B cell (primary cell): ENCODE results near the gene C1orf198. TPM values are rescaled to one million over a fixed set of nuclear protein-coding genes. Genes with fewer than 3 reads are reported as not detected.

Experiments
- ATAC-seq: fragments of 200-7000 bp; cut with Tn5 transposase; one replicate; pipeline ENCODE4 v1.10.0; 2021; ENCODE audit warnings: low read depth, mild to moderate bottlenecking, moderate number of reproducible peaks, moderate library complexity
- CTCF ChIA-PET: fragments of 350-600 bp; sonication (Branson Sonifier 250); formaldehyde crosslinking; loops from one replicate; lab custom pipeline; 2021; ENCODE audit warnings: antibody characterized with exemption, inconsistent platforms; lab: Charles Lee
- POLR2A ChIA-PET: fragments of 350-600 bp; sonication (Branson Sonifier 250); formaldehyde crosslinking; loops from one replicate; lab custom pipeline; 2021; ENCODE audit warnings: antibody characterized with exemption; lab: Charles Lee
- DNase-seq: peaks from one replicate; pipeline ENCODE4 v3.0.0; 2013
- H2AFZ ChIP-seq: 2 replicates; pipeline ENCODE4 v1.6.1; 2012; ENCODE audit warnings: mild to moderate bottlenecking, low read depth, low read length; ENCODE audit not compliant: insufficient read depth, poor library complexity, severe bottlenecking
- H3K27ac ChIP-seq, 2 donors: 1 replicate in 1 of 2; 2 replicates in 1 of 2; pipeline ENCODE4 v1.5.1; 2012 to 2013; ENCODE audit warnings: low read length in 2 of 2, mild to moderate bottlenecking in 2 of 2, moderate library complexity in 1 of 2
- H3K27me3 ChIP-seq, 4 experiments: fragments of 200-600 bp in 1 of 4; sonication (generic) in 1 of 4; replicated peaks in 1 of 4; 1 replicate in 2 of 4; 2 replicates in 2 of 4; pipeline versions ENCODE4 v1.6.1 to v1.7.0; 2013 to 2016; ENCODE audit warnings: low read length in 3 of 4, mild to moderate bottlenecking in 2 of 4, mixed read lengths in 1 of 4, moderate library complexity in 1 of 4; ENCODE audit not compliant: insufficient read depth in 4 of 4, control insufficient read depth in 3 of 4; ENCODE audit errors: control extremely low read depth in 1 of 4
- H3K36me3 ChIP-seq, 2 experiments: replicated peaks in 1 of 2; 1 replicate in 1 of 2; 2 replicates in 1 of 2; pipeline versions ENCODE4 v1.6.1 to v1.7.1; 2013; ENCODE audit warnings: low read length in 1 of 2; ENCODE audit not compliant: insufficient read depth in 2 of 2, control insufficient read depth in 1 of 2; ENCODE audit errors: control extremely low read depth in 1 of 2, extremely low read depth in 1 of 2
- H3K4me1 ChIP-seq, 2 donors: fragments of 200-600 bp in 1 of 2; sonication (generic) in 1 of 2; 1 replicate in 1 of 2; 2 replicates in 1 of 2; pipeline versions ENCODE4 v1.5.1 to v1.6.1; 2013 to 2017; ENCODE audit warnings: low read length in 2 of 2; ENCODE audit not compliant: control insufficient read depth in 2 of 2, insufficient read depth in 2 of 2
- H3K4me2 ChIP-seq: replicated peaks from 2 replicates; pipeline ENCODE3; 2012; ENCODE audit warnings: mild to moderate bottlenecking, low read depth, low read length; ENCODE audit not compliant: poor library complexity, severe bottlenecking
- H3K4me3 ChIP-seq, 5 experiments: fragments of 200-600 bp in 1 of 5; sonication (generic) in 1 of 5; 1 replicate in 3 of 5; 2 replicates in 2 of 5; pipeline versions ENCODE4 v1.5.1 to v1.7.0; 2011 to 2016; ENCODE audit warnings: low read length in 4 of 5, mild to moderate bottlenecking in 4 of 5, low read depth in 2 of 5, control low read depth in 1 of 5, moderate library complexity in 1 of 5; ENCODE audit not compliant: insufficient read depth in 1 of 5; ENCODE audit errors: control extremely low read depth in 1 of 5, extremely low read depth in 1 of 5
- H3K79me2 ChIP-seq: fragments of 200-600 bp; sonication (generic); one replicate; pipeline ENCODE4 v1.6.0; 2016; ENCODE audit warnings: low read length; ENCODE audit not compliant: control insufficient read depth, insufficient read depth
- H3K9ac ChIP-seq: fragments of 200-600 bp; sonication (generic); 2 replicates; pipeline ENCODE4 v1.6.1; 2017; ENCODE audit warnings: mild to moderate bottlenecking, low read length, moderate library complexity
- H3K9me3 ChIP-seq, 3 donors: one replicate each; pipeline versions ENCODE4 v1.6.1 to v1.7.1; 2013; ENCODE audit warnings: low read length in 2 of 3; ENCODE audit not compliant: control insufficient read depth in 2 of 3, insufficient read depth in 1 of 3; ENCODE audit errors: control extremely low read depth in 1 of 3
- H4K20me1 ChIP-seq: 2 replicates; pipeline ENCODE4 v1.6.0; 2012; ENCODE audit warnings: mild to moderate bottlenecking, low read length; ENCODE audit not compliant: insufficient read depth, control insufficient read depth, poor library complexity, severe bottlenecking
- H3K27ac Mint-ChIP-seq: one replicate; pipeline ENCODE4 v1.8.0; 2021; ENCODE audit warnings: mixed read lengths
- H3K27me3 Mint-ChIP-seq: one replicate; pipeline ENCODE4 v1.8.0; 2021; ENCODE audit warnings: mixed read lengths
- H3K4me1 Mint-ChIP-seq: one replicate; pipeline ENCODE4 v1.8.0; 2021; ENCODE audit warnings: mixed read lengths
- H3K4me3 Mint-ChIP-seq: one replicate; pipeline ENCODE4 v1.8.0; 2021; ENCODE audit warnings: mixed read lengths
- H3K9me3 Mint-ChIP-seq: one replicate; pipeline ENCODE4 v1.8.0; 2022; ENCODE audit warnings: mixed read lengths; ENCODE audit not compliant: insufficient read depth
- CTCF ChIP-seq: fragments of 200-600 bp; IDR thresholded peaks from one replicate; pipeline ENCODE4 v1.8.0; 2022; ENCODE audit warnings: antibody characterized with exemption, mild to moderate bottlenecking
- EZH2 ChIP-seq: IDR thresholded peaks from 2 replicates; pipeline ENCODE4 v1.6.1; 2012; ENCODE audit warnings: borderline replicate concordance, low read depth, mild to moderate bottlenecking, moderate library complexity, low read length; ENCODE audit not compliant: insufficient read depth, poor library complexity, severe bottlenecking
- WGBS: methylation state at CpG from one replicate; pipeline ENCODE4 v1.1.5; 2013; ENCODE audit warnings: missing lambda C conversion rate; ENCODE audit not compliant: insufficient coverage; 5-methylcytosine and 5-hydroxymethylcytosine counted together
- intact Hi-C: fragments of 100-400 bp; cut with micrococcal nuclease; formaldehyde crosslinking; loops from one replicate; pipeline ENCODE4 v1.10.0; 2022
- polyA plus RNA-seq: library from polyadenylated mRNA; depleted of rRNA; stranded (reverse); fragments of >200 nt; gene quantifications from 2 replicates; pipeline ENCODE4 v1.2.3, GENCODE V29; 2012
- total RNA-seq, 2 donors: library from RNA; stranded (reverse); fragments of 120-200 nt in 1 of 2; gene quantifications; 1 replicate in 1 of 2; 2 replicates in 1 of 2; pipeline versions ENCODE4 v1.2.3 to v1.2.4, GENCODE V29; 2013 to 2022

C1orf198 gene
- total and polyA plus RNA-seq, 2 donors (not counting 1 experiment from before 2014, with no cell fraction given), result 1.0 to 6.6 TPM

- TF ChIP-seq CTCF (no peak), EZH2 (no peak)
- H2AFZ ChIP-seq, result no peak overlapping the region
- no peaks in the 10 kb centered on the region for H3K4me1 Mint-ChIP-seq
- no peaks in the 10 kb centered on the region for H4K20me1 ChIP-seq
- intact Hi-C loops, result no loop called here
- ChIA-PET POLR2A (no interaction called here), CTCF (interaction anchor here (1.1 kb wide), 1 partner anchor 13 kb away, joined by 3 read pairs; no protein-coding TSS in a partner anchor)
- H3K4me1 ChIP-seq, result no peaks in the 10 kb centered on the region
- 98% methylated on average over 22 of the region's 22 CpGs for WGBS
- H3K79me2 ChIP-seq, result no peaks in the 10 kb centered on the region
- DNase-seq (no peak), ATAC-seq (no peak)
- H3K27ac ChIP-seq, result no peak overlapping the region
- H3K4me3 Mint-ChIP-seq, result no peak overlapping the region
- H3K9me3 ChIP-seq, result peaks cover 0 to 2% (median 0%) of the 10 kb centered on the region in 3 donors
- H3K27me3 ChIP-seq, result no peaks in the 10 kb centered on the region
- peaks cover 2 to 37% of the 10 kb centered on the region in 2 experiments for H3K36me3 ChIP-seq
- H3K9ac ChIP-seq, result no peak overlapping the region
- H3K27me3 Mint-ChIP-seq, result no peaks in the 10 kb centered on the region
- no peak overlapping the region for H3K4me2 ChIP-seq
- no peaks in the 10 kb centered on the region for H3K9me3 Mint-ChIP-seq
- H3K27ac Mint-ChIP-seq, result no peak overlapping the region
- H3K4me3 ChIP-seq, result no peak overlapping the region
Measured at GRCh38 chr1:230902349-230902923, 34.1 kb upstream of the C1orf198 start.

GRCh38 chr1:230901671-230902070 is 33.4 kb upstream of the C1orf198 start:
- Histone ChIP-seq H3K9me3 (peaks cover 0 to 2% (median 0%) of the 10 kb centered on the region in 3 donors), H3K9ac (no peak overlapping the region), H3K79me2 (no peaks in the 10 kb centered on the region), H2AFZ (no peak overlapping the region), H4K20me1 (no peaks in the 10 kb centered on the region), H3K4me1 (no peaks in the 10 kb centered on the region), H3K27me3 (no peaks in the 10 kb centered on the region), H3K4me3 (no peak overlapping the region), H3K4me2 (no peak overlapping the region), H3K27ac (no peak overlapping the region), H3K36me3 (peaks cover 0 to 30% of the 10 kb centered on the region in 2 experiments)
- POLR2A ChIA-PET, result no interaction called here
- TF ChIP-seq CTCF (no peak), EZH2 (no peak)
- H3K27ac Mint-ChIP-seq, result no peak overlapping the region
- DNase-seq (no peak), ATAC-seq (no peak)
- H3K9me3 Mint-ChIP-seq, result no peaks in the 10 kb centered on the region
- no peaks in the 10 kb centered on the region for H3K4me1 Mint-ChIP-seq
- H3K4me3 Mint-ChIP-seq, result no peak overlapping the region
- CTCF ChIA-PET, result no interaction called here
- no peaks in the 10 kb centered on the region for H3K27me3 Mint-ChIP-seq
- 100% methylated on average over 2 of the region's 6 CpGs for WGBS
- intact Hi-C loops, result no loop called here
